Midbrain (tissue), 1 donor: ENCODE data around the gene HMGCS1.
A peak's percentile ranks its signal among the peaks of the same experiment; 100 is the strongest.
"Not testable (repeated sequence)": the region's sequence is repeated elsewhere in the genome, so short reads cannot be mapped to it uniquely, and the experiment has no call there.

Experiments used
- DNase-seq: peaks from one replicate; lab custom pipeline; 2025; lab: John Stamatoyannopoulos, UW

Gene HMGCS1

GRCh38 chr5:43313035-43313853 is at the start of gene HMGCS1:
Gene HMGCS1 (minus strand): TSS chr5:43313412. CDS start chr5:43298965, 14,447 bp downstream.
- peak; percentile 99 for DNase-seq

- no peak for DNase-seq
Observed at GRCh38 chr5:43358726-43359125, 45.5 kb upstream of the HMGCS1 start.

DNA sequence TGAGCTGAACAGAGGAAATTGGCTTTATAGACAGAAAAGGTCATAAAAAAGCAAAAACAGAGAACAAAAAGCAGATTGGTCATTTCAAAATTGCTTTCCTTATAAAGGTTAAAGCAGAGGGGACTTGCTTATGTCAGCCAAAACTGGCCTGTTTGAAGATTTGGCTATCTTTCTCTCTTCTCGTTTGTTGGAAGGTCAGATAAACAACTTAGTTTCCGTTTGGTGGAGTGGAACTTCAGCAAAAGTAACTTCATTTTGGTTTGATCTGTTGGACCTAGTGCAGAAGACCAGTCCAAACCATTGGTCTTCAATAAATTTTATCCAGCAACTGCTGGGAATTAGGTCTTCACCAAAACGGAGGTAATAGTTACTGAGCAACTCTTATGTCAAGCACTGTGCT is 45.1 kb upstream of the HMGCS1 start:
- no peak for DNase-seq

DNA sequence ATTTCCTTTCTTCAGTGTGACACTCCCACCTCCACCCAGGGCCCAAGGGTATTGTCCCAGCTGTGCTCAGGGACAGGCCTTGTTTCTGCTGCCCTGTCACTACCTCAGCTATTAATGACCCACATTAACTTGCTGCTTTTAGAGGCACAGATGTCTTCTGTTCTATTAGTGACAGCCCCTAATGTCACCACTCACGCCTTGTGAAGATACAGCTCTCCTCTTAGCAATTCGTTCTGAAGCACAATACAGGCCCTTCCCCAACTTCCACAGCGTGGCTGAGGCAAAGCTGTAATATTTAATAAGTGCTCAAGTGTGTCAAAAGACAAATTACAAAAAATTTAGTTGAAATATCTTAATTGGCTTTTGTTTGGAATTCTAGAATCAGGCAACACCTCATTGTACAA is 44.7 kb upstream of the HMGCS1 start:
- no peak for DNase-seq

GRCh38 chr5:43357067-43357466 is 43.9 kb upstream of the HMGCS1 start:
- DNase-seq, result no peak

DNA sequence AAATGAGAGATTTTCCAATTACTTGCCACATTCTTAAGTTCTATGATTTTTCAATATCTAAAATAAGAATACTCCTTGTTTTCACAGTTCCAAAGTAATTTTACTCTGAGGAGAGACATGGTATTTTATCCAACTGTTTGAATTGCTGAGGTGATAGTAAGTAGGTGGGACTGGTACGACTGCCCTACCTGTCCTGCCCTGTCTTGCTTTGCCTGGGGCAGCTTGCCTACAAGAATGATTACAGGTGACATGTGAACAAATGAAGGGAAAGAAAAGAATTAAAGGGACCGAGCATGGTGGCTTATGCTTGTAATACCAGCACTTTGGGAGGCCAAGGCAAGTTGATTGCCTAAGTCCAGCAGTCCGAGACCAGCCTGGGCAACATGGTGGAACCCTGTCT is 41.6 kb upstream of the HMGCS1 start:
- DNase-seq, result no peak

DNA sequence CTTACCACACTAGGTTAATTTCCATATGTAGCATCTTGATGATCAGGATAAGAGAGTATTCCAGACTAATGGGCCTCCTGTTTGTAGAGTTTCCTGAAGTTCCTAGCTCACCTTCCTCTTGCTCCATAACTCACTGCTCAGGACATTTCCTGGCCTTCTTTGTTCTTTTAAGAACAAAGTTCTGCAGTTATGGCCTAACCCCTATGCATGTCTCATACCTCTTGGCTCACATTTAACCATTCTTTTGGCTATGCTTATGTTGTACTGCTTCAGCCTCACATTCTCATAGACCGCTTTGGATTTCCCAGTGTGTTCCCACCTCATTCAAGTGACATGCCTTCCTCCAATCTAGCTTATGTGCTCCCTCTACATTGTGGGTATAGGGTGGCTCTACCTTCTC is 40.5 kb upstream of the HMGCS1 start:
- DNase-seq, result no peak

DNA sequence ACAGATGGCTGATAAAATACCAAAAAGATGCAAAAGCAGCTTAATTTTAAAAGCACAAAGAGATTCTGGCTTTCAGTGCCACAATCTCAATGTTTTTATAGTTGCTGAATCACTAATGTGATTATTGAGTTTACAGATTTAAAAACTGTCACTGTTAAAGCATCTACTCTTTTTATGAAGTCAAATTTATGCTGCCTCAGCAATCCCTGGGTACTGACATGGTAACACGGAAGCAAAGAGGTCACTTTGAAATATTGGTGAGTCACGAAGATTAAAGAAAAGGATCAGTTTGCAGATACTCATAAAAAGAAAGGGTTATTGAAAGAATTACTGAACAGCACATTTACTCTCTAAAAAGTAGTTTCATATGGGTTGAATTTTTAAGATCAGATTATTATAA is 39.7 kb upstream of the HMGCS1 start:
- DNase-seq, result no peak

- no peak for DNase-seq
Observed at GRCh38 chr5:43352131-43352530, 38.9 kb upstream of the HMGCS1 start.

DNA sequence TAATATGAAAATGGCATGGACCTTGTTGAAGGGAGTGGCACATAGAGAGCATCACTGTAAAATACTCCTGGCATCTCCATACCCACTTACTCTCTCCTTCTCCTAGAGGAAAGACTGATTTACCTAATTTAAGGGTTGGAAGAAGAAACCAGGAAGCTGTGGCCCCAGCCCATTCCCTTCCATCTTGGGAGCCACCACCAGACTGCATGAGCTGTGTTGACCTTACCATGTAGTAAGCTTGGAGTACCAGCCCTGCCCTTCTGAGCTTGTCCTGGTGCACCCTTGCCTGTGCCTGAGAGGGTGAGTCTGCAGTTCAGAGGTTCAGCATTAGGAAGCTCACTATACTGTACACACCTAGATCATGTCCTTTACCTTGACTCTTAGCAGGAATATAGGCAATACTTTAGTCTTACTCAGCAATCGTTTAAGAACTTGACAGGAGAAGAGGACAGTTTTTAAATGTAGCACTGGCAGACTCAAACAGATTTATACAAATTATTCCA is 35.7 kb upstream of the HMGCS1 start:
- no peak for DNase-seq

DNA sequence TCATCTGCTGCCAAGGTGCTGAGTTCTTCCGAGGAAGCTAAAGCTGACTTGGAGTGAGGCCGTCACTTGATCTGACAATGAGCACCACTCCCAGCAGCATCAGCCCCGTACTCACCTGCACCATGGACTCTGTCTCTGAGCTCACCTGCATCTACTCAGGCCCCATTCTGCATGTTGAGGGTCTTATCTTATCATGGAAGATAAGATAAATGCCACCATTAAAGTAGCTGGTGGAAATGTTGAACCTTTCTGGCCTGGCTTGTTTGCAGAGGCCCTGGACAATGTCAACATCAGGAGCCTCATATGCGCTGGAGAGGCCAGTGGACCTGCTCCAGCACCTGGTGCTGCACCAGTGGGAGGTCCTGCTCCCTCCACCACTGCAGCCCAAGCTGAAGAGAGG is 35.0 kb upstream of the HMGCS1 start:
- DNase-seq, result no peak

DNA sequence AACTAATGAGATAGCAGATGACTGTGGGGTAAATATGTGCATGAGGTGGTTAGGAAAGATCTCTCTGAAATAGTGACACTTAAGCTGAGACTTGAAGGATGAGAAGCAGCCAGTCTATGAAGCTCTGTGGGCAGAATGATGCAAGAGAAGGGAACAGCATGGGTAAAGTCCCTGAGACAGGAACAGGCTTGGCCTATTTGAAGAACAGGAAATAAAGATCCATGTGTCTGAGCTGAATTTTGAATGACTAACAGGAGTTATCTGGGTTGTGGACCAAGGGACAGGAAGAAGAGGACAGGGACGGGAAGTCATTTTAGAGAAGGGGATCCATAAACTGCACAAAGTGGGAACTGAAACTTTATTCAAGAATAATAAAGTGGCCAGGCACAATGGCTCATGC is 25.6 kb upstream of the HMGCS1 start:
- DNase-seq, result no peak

GRCh38 chr5:43336159-43336558 is 22.9 kb upstream of the HMGCS1 start:
- DNase-seq, result no peak

- no peak for DNase-seq
Observed at GRCh38 chr5:43335681-43336080, 22.5 kb upstream of the HMGCS1 start.

- DNase-seq, result no peak
Observed at GRCh38 chr5:43332401-43332800, 19.2 kb upstream of the HMGCS1 start.

DNA sequence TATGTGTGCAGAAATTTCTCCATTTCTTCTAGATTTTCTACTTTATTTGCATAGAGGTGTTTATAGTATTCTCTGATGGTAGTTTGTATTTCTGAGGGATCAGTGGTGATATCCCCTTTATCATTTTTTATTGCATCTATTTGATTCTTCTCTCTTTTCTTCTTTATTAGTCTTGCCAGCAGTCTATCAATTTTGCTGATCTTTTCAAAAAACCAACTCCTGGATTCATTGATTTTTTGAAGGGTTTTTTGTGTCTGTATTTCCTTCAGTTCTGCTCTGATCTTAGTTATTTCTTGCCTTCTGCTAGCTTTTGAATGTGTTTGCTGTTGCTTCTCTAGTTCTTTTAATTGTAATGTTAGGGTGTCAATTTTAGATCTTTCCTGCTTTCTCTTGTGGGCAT is 12.4 kb upstream of the HMGCS1 start:
- DNase-seq, result not testable (repeated sequence)

- not testable (repeated sequence) for DNase-seq
Observed at GRCh38 chr5:43323488-43323887, 10.3 kb upstream of the HMGCS1 start.

- DNase-seq, result no peak
Observed at GRCh38 chr5:43320846-43321245, 7.6 kb upstream of the HMGCS1 start.

GRCh38 chr5:43316421-43316820 is 3.2 kb upstream of the HMGCS1 start:
- DNase-seq, result no peak

DNA sequence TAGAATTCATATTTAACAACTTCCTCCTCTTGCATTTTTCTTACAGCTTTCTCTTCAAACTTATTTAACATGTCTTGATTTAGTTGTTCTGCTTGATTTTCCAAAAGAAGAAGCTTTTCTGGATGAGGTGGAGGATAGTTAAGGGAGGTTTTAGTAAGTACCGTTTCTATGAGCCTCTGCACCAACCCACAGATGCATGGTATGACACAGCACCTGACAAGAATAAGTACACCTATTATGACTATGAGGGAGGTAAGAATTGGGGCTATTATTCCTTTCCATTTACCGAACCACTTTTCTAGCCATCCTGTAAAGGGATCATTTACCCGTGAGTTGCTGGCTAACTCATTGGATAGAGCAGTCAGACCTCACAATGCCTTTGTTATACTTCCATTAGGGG is 2.5 kb upstream of the HMGCS1 start:
- DNase-seq, result no peak

DNA sequence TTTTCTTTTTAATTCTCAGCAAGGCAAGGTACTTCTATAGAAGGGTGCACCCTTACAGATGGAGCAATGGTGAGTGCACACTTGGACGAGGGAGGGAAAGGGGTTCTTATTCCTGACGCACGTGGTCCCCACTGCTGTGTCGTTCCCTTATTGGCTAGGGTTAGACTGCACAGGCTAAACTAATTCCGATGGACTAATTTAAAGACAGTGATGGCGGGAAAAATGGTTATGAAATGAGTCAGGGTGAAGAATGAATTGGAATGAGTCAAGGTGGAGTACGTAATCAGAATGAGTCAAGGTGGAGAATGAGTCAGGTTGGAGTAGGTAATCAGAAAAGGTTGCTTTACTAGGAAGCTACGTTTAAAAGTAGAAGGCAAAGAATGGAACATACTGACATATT is 2.1 kb upstream of the HMGCS1 start:
- DNase-seq, result no peak

- no peak for DNase-seq
Observed at GRCh38 chr5:43314724-43315123, 1.5 kb upstream of the HMGCS1 start.

- peak; percentile 80 for DNase-seq
Observed at GRCh38 chr5:43313854-43314457, 744 bp upstream of the HMGCS1 start.

DNA sequence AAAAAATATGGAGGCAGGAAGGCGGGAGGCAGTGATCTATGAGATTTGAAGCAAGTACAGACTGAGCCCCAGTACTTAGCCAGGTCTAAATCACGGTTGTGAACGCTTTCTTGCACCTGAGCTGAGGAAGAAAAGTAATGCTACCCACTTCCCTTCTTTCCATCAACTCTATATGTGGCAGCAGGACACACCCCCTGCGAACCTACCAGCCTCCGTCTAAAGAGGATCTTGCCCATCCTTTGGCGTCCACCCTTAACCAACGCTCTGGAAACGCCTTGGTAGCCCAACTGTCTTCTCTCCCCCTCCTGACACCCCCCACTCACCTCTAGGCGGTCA is 545 bp downstream of the HMGCS1 start:
- DNase-seq, result no peak
